K562 (cell line): ENCODE data around the gene KCNK3. TPM values are rescaled to one million over a fixed set of nuclear protein-coding genes. Genes with fewer than 3 reads are reported as not detected.

ENCODE experiments used
- BRCA1 ChIP-seq, 2 experiments: fragments of 450-650 bp in 1 of 2; sonication (generic) in 1 of 2; formaldehyde crosslinking in 1 of 2; IDR thresholded peaks; 2 replicates each; pipeline versions ENCODE4 v1.5.0 to v1.6.1; 2017 to 2020; ENCODE audit warnings: mild to moderate bottlenecking in 1 of 2, missing genetic modification reagents in 1 of 2
- CHD7 ChIP-seq: fragments of 200-600 bp; sonication (generic); IDR thresholded peaks from one replicate; pipeline ENCODE4 v1.6.1; 2012; ENCODE audit warnings: mild to moderate bottlenecking, low read depth, low read length, inconsistent platforms
- ETS1 ChIP-seq: conservative IDR thresholded peaks from 2 replicates; pipeline ENCODE4 v1.6.1; 2011; ENCODE audit warnings: low read depth, mild to moderate bottlenecking, low read length; ENCODE audit not compliant: control insufficient read depth
- FOXA1 ChIP-seq: fragments of 450-650 bp; IDR thresholded peaks from 2 replicates; pipeline ENCODE4 v1.6.1; 2016; ENCODE audit warnings: mild to moderate bottlenecking, borderline replicate concordance
- MYBL2 ChIP-seq, 2 experiments: fragments of 450-650 bp in 1 of 2; sonication (generic) in 1 of 2; formaldehyde crosslinking in 1 of 2; IDR thresholded peaks; 2 replicates each; pipeline versions ENCODE4 v1.6.1 to v1.8.1; 2017 to 2022; ENCODE audit warnings: borderline replicate concordance in 1 of 2, inconsistent platforms in 1 of 2, low read depth in 1 of 2, mild to moderate bottlenecking in 1 of 2, missing genetic modification reagents in 1 of 2, moderate library complexity in 1 of 2
- NEUROD1 ChIP-seq: fragments of 150-350 bp; IDR thresholded peaks from 2 replicates; pipeline ENCODE4 v1.6.1; 2014; ENCODE audit warnings: borderline replicate concordance, low read length, low read depth; ENCODE audit not compliant: partially characterized antibody
- SAFB ChIP-seq: fragments of 200-400 bp; formaldehyde crosslinking; IDR thresholded peaks from 2 replicates; pipeline ENCODE4 v1.6.1; 2017; ENCODE audit warnings: low read depth, low read length, borderline replicate concordance
- SMAD2 ChIP-seq: fragments of 150-350 bp; IDR thresholded peaks from 2 replicates; pipeline ENCODE4 v1.6.1; 2014; ENCODE audit warnings: low read depth, mild to moderate bottlenecking, low read length
- SP2 ChIP-seq: IDR thresholded peaks from 2 replicates; pipeline ENCODE4 v1.6.1; 2011; ENCODE audit warnings: mild to moderate bottlenecking, low read depth, low read length, moderate library complexity; ENCODE audit not compliant: poor library complexity, severe bottlenecking; ENCODE audit errors: extremely low read depth
- ZNF384 ChIP-seq: IDR thresholded peaks from 2 replicates; pipeline ENCODE4 v1.6.1; 2012; ENCODE audit warnings: low read depth, low read length, improper control_type of control experiment
- polyA plus RNA-seq, 8 experiments: library from polyadenylated mRNA; depleted of rRNA in 4 of 8; stranded (reverse) in 5 of 8; unstranded in 3 of 8; fragments of >200 nt; fragmentation: Nextera tagmentation in 2 of 8; fragmentation: Illumina TruSeq in 1 of 8; extraction: Ambion mirVana in 2 of 8; extraction: Trizol in 1 of 8; gene quantifications; 2 replicates each; pipeline versions ENCODE4 v1.2.1 to v1.2.3, GENCODE V29; 2011 to 2014; ENCODE audit warnings: inconsistent platforms in 1 of 8, missing spikeins in 1 of 8
- total RNA-seq, 7 experiments: library from RNA; depleted of rRNA in 6 of 7; stranded (reverse); fragments of >200 nt in 6 of 7; fragmentation: Illumina TruSeq in 2 of 7; extraction: Trizol in 2 of 7; gene quantifications; 2 replicates each; pipeline versions ENCODE4 v1.2.1 to v1.2.3, GENCODE V29; 2011 to 2021; ENCODE audit warnings: low replicate concordance in 1 of 7

Gene KCNK3
- total and polyA plus RNA-seq, 9 of the 15 experiments (the other 6 are each of a cell fraction or from before 2014, with no cell fraction given), result 0.01 to 0.20 (median 0.07) TPM; not detected in 5

GRCh38 chr2:26757873-26758789 is 65.6 kb downstream of the KCNK3 start (continued):
- no peak for TF ChIP-seq CHD7
- TF ChIP-seq SMAD2, result no peak
- peak; percentile 24 for TF ChIP-seq NEUROD1
- no peak for TF ChIP-seq FOXA1
- no peak for TF ChIP-seq ZNF384
- no peak for TF ChIP-seq ETS1
- TF ChIP-seq MYBL2 (IDR thresholded peaks at IDR 0.05; ENCODE audit: low read depth), result no peak
- TF ChIP-seq MYBL2 (CRISPR knock-in tag; IDR thresholded peaks at IDR 0.05; ENCODE audit: borderline replicate concordance), result no peak
- TF ChIP-seq SP2, result no peak
- TF ChIP-seq SAFB, result no peak
- TF ChIP-seq BRCA1 (IDR thresholded peaks at IDR 0.05), result no peak
- no peak for TF ChIP-seq BRCA1 (CRISPR knock-in tag; IDR thresholded peaks at IDR 0.05)
